GM19099 (cell line): Measurements from ENCODE around the gene RRAS2.

ENCODE experiments used
- POLR2A ChIP-seq: IDR thresholded peaks from 3 replicates; pipeline ENCODE4 v1.6.1; 2011; ENCODE audit warnings: low read depth; ENCODE audit not compliant: insufficient read length; ENCODE audit errors: extremely low read depth

Gene RRAS2

DNA sequence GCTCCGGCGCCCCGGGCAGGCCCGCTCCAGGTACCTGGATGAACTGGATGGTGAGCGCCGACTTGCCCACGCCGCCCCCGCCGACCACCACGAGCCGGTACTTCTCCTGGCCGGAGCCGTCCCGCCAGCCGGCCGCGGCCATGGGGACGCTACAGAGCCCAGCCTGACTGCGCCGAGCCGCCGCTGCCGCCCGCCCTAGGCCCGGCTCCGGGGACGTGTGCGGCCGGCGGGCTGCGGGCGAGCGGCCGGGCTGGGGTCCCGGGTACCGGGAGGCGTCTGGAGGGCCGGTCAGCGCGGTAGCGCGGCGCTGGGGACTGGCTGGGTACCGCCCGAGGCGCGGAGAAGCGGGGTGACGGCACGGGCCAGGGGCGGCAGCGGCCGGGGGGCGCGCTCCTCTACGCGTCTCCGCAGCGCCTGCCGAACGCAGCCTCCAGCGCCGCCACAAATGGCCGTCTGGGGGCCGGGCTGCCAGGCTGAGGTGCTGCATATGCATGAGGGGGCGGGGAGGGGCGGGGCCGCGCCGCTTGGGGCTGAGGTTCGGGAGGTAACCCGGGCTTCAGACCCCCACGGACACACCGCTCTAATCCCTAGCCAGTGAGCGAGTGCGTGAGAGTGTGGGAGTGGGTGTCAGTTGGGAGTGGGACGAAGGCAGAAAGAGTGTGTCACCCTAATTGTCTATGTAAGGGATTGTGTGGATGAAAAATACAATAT, at the start of gene RRAS2:
RRAS2 (minus strand) TSS at position 455 of the 711 bp plus-strand sequence; CDS start at position 142, 313 bp downstream.
- peak; percentile 92 for TF ChIP-seq POLR2A

DNA sequence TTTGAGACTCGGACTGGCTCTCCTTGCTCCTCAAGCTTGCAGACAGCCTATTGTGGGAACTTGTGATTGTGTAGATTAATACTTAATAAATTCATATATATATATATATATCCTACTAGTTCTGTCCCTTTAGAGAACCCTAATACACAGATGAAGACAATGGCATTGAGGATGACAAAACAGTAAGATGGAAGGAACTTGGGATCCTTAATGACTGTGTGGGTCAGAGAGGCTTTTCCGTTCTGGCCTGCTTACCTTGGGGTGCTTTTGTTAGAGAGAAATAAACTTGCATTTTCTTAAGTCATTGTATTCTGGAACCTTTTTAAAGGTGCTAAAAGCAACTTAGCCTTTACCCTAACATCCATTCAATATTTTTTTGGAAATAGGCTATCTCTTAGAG, 49.6 kb upstream of the RRAS2 start:
- TF ChIP-seq POLR2A = no peak

DNA sequence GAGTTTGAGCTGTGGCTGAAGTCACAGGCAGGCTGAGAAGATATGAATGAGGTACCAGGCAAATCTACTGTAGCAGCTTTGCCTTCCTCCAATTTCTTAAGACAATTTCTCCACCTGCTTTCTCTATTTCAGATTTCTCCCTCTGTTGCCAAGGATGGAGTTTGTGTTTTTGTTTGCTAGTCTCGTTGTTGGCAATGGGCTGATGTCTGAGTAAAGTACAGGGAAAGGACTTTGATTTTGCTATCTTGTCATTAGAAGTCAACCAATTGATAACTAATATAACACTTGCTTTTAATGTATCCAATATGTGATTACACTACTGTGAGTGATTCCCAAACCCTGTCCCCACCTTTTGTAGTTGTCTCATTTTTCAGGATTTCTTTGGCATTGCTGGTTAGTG, 40.1 kb upstream of the RRAS2 start:
- no peak for TF ChIP-seq POLR2A

DNA sequence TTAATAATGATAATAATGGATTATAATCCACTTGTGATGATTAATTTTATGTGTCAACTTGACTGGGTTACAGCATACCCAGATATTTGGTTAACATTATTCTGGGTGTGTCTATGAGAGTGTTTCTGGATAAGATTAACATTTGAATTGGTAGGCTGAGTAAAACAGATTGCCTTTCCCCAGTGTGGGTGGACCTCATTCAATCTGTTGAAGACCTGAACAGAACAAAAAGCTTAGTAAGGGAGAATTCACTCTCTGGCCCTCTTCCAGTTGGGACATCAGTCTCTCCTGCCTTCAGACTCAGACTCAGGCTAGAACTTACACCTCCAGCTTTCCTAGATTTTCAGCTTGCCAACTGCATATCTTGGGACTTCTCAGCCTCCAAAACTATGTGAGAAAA, 37.3 kb upstream of the RRAS2 start:
- no peak for TF ChIP-seq POLR2A

DNA sequence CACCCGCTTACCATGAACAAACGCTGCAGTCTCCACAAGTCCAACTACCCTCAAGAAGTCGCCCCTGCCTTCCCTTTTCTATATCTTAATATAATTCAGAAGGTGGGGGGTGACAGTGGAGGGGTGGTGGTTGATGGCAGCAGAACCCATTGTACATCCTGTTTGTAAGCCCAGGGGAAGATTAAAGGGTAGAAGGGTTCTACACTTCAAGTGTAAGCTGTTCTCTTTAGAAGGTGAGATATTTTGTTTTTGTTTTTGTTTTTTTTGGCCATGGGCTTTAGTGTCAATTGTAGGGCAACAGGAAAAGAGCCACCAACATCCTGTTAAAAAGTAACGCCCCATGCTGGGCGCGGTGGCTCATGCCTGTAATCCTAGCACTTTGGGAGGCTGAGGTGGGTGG, 34.9 kb upstream of the RRAS2 start:
- no peak for TF ChIP-seq POLR2A

DNA sequence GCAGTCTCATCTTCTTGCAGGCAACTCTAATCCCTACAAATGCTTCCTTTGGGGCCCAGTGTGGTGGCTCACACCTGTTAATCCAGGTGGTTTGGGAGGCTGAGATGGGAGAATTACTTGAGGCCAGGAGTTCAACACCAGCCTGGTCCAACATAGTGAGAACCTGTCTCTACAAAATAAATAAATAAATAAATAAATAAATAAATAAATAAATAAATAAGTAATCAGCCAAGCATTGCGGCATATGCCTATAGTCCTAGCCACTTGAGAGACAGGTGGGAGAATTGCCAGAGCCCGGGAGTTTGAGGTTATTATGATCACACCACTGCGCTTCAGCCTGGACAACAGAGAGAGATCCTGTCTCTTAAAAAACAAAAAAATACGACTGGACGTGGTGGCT, 34.1 kb upstream of the RRAS2 start:
- no peak for TF ChIP-seq POLR2A

DNA sequence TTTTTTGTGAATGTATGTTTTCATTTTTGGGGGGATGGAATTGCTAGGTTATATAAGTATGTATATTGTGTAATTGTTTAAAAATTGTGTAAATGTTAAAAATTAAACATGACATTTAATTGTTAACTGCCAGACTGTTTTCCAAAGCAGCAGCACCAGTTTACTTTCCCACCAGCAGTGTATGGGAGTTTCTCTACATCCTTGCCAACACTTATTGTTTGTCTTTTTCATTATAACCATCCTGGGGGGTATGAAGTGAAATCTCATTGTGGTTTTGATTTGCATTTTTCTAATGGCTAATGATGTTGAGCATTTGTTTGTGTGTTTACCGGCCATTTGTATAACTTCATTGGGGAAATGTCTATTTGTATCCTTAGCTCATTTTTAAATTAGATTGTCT, 31.7 kb upstream of the RRAS2 start:
- no peak for TF ChIP-seq POLR2A

DNA sequence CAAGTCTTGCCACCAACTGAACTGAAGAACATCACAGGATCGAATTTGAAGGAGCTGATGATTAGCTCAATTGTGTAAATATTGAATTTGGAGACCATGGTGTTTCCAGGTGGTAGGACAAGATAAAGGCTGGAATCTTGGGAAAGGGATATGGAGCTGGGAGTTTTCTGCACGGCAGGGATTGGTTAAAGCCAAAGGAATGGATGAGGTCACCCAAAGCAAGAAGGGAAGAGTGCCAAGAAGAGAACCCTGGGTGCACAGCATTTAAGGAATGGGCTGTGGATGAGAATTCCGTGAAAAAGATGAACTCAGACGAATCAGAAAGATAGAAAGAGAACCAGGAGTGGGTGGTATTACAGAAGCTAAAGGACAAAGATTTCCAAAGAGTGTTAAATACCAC, 29.4 kb upstream of the RRAS2 start:
- no peak for TF ChIP-seq POLR2A

DNA sequence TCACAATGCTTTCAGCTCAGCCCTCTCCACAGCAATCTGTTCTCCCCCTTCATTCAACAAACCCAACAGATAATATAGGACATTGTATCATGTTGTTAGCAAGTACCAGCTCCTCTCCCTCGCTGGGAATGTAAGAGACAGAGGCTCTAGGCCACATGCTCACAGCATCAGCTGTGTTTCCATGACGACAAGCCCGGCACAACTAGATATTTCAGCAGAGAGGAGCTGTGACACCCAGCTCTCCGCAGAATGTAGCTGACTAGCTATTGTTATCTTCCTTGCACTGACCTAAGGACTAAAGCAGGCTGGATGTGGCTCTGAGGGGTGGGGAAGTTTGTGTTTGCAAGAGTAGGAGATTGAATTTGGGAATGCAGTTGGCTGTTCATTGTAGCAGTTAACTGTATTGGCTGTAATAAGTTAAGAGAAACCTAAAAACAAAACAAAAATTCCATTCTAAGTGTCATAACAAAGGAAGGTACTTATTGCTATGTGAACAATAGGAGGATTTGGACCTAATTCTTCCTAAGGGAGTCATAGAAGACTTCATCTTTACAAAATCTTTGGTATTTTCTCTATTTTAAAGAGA, 28.0 kb upstream of the RRAS2 start:
- no peak for TF ChIP-seq POLR2A

DNA sequence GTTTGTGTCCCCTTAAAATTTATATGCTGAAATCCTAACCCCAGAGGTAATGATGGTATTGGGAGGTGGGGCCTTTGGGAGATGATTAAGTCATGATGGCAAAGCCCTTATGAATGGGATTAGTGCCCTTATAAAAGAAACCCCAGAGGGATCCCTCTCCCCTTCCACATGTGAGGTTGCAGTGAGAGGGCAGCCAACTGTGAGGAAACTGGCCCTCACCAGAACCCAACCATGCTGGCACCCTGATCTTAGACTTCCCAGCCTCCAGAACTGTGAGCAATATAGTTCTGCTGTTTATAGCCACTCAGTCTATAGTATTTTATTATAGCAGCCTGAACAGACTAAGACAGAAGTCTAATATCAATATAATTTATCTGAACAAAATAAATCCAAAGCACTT, 27.1 kb upstream of the RRAS2 start:
- TF ChIP-seq POLR2A = no peak

DNA sequence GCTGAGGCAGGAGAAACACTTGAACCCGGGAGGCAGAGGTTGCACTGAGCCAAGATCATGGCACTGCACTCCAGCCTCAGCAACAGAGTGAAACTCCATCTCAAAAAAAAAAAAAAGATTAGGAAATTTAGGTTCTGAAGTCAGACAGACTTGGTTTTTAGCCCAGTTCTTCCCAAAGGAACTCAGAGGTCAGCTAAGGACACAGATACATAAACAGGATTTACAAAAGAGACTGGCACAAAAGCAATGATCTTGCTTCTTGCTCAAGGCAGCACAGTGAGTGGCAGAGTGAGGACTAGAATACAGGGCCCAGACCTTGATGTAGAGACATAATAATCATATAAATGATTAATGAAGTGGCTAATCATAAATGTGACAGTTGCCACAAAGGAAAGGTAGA, 25.4 kb upstream of the RRAS2 start:
- no peak for TF ChIP-seq POLR2A

DNA sequence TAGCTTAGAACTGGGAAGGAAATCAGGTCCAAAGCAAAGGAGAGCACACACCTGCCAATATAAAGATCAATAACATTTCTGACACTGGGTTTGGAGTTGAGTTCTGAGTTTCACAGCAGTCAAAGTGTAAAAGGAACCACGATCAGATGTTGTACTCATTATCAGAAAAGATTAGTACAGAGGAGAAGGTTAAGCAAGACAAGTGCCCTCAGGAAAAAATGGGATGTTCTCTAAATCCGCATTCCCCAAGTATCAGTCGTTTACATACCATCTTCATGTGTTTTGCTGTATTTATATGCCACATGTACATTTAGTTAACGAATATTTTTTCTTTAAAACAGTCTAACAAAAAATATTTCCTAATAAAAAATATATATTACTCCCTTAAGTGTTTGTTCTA, 23.0 kb upstream of the RRAS2 start:
- no peak for TF ChIP-seq POLR2A

DNA sequence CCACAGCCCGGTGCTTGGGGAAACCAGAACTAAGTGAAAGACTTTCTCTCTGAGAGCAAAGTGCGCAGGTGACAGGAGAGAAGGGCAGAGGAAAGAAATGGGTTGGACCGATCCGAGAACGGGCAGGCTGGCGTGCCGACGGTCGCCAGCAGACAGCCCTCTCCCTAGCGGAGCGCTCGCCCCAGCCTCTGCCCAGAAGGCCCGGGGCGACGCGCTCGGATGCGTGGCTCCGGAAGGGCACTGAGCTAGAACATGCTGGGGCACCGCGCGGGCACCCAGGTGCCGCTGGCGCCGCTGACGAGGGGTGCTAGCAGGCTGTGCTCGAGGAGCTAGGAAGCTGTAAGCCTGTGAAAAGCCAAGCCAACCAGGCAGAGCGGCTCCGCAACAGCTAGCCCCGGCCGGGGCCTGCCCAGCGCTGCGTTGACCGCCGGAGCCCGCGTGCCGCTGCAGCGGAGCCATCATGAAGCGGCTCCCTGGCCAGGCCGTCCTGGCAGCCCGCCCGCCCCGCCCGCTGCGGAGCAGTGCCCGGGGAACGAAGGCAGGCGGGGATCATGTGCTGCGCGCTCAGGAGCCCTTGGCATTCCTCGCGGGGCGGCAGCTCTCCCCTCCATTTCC, 22.1 kb upstream of the RRAS2 start:
- no peak for TF ChIP-seq POLR2A

DNA sequence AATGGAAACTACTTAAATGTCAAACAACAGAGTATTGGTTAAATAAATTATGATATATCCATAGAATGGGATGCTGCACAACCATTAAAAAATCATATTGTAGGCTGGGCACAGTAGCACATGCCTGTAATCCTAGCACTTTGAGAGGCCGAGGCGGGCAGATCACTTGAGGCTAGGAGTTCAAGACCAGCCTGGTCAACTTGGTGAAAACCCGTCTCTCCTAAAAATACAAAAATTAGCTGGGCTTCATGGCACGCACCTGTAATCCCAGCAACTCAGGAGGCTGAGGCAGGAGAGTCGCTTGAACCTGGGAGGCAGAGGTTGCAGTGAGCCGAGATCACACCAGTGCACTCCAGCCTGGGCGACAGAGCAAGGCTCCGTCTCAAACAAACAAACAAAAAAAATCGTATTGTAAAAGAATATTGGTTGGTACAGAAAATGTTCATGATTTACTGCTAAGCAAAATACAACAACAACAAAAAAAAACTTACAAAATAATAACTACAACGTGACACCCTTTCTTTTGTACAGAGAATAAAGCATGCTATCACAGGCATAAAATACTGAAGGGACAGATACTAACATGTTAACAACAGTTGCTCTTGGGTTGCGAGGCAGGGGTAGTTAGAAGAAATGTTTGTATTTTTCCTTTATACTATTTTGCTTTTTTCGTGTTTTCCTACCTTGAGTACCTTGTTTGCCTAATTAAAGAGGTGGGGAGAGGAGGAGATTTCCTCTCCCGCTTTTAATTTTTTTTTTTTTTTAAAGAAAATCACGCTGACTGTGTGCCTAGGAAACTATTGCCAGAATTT, 21.3 kb upstream of the RRAS2 start:
- TF ChIP-seq POLR2A = no peak

DNA sequence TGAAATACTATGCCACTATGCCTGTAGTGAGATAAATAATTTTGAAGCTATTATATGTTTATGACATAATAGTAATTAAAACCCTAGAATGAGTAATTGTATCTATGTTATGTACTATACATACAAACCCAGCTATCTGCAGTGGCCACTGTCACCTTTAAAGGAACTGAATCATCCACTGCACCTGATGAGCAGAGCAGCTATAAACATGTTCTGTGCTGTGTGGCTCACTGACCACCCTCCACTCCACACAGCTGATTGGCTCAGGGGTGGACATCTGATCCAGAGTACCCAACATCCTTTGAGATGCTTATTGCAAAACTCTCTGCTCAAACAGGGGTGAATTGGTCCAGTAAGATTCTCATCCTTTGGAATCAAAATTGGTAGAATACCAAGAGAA, 19.2 kb upstream of the RRAS2 start:
- no peak for TF ChIP-seq POLR2A
